Mucosa of rectum (tissue), 2 donors: Measurements from ENCODE around the gene OSTF1.

Source experiments
- H3K27ac ChIP-seq, 2 donors: one replicate each; pipeline ENCODE4 v1.7.0; 2013; ENCODE audit warnings: inconsistent platforms in 2 of 2, low read depth in 2 of 2, low read length in 2 of 2
- H3K27me3 ChIP-seq, 2 donors: one replicate each; pipeline ENCODE4 v1.7.0; 2013; ENCODE audit warnings: low read length in 2 of 2; ENCODE audit not compliant: control insufficient read depth in 2 of 2, insufficient read depth in 2 of 2
- H3K36me3 ChIP-seq, 2 donors: one replicate each; pipeline ENCODE4 v1.7.0; 2013; ENCODE audit warnings: low read length in 2 of 2; ENCODE audit not compliant: control insufficient read depth in 2 of 2, insufficient read depth in 2 of 2
- H3K4me1 ChIP-seq, 2 donors: one replicate each; pipeline ENCODE4 v1.7.0; 2013; ENCODE audit warnings: low read length in 2 of 2, mild to moderate bottlenecking in 1 of 2; ENCODE audit not compliant: control insufficient read depth in 2 of 2, insufficient read depth in 2 of 2
- H3K4me3 ChIP-seq, 2 donors: one replicate each; pipeline ENCODE4 v1.7.0; 2013; ENCODE audit warnings: low read length in 2 of 2
- H3K9ac ChIP-seq, 2 donors: one replicate each; pipeline ENCODE4 v1.7.0; 2013; ENCODE audit warnings: low read length in 2 of 2, low read depth in 1 of 2, mild to moderate bottlenecking in 1 of 2
- H3K9me3 ChIP-seq, 2 donors: one replicate each; pipeline ENCODE4 v1.7.0; 2013; ENCODE audit warnings: low read length in 2 of 2; ENCODE audit not compliant: control insufficient read depth in 2 of 2
- donor health status: healthy.
- donor health status: Normal muscosa, but diverticular disease.

OSTF1 gene

GRCh38 chr9:75084081-75084672, 4.1 kb upstream of the OSTF1 start:
- H3K4me1 ChIP-seq, result peaks cover 12 to 18% of the 10 kb centered on the region in 2 donors
- H3K9me3 ChIP-seq, result no peaks in the 10 kb centered on the region
- H3K4me3 ChIP-seq, result no peak overlapping the region
- no peaks in the 10 kb centered on the region for H3K27me3 ChIP-seq
- peak overlapping the region in 1 of 2 donors; percentile 67 for H3K27ac ChIP-seq
- H3K36me3 ChIP-seq, result peaks cover 12 to 19% of the 10 kb centered on the region in 2 donors
- H3K9ac ChIP-seq, result peak overlapping the region in 1 of 2 donors; percentile 23

DNA sequence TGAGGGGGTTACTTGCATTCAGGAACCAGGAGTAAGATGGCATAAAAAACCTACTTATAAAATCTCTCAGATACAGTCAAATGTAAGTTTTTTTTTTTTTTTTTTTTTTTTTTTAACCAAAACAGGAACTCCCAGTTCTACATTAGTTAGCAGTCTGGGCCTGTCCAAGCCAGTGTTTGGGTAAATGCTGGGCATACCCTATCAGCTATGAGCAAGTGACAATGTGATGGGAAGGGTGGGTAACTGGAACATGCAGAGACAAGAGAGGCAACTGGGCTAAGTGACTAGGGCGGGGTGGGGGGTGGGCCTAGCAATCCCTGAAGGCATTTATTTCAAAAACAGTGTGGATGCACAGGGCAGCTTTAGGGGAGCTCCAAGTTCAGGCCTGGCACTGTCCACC, 2.7 kb upstream of the OSTF1 start:
- no peaks in the 10 kb centered on the region for H3K9me3 ChIP-seq
- H3K4me3 ChIP-seq, result no peak overlapping the region
- H3K4me1 ChIP-seq, result peaks cover 18% of the 10 kb centered on the region in 2 donors
- no peak overlapping the region for H3K9ac ChIP-seq
- no peaks in the 10 kb centered on the region for H3K27me3 ChIP-seq
- peaks cover 8 to 13% of the 10 kb centered on the region in 2 donors for H3K36me3 ChIP-seq
- no peak overlapping the region for H3K27ac ChIP-seq

- Histone ChIP-seq H3K36me3 (peaks cover 5 to 8% of the 10 kb centered on the region in 2 donors), H3K9me3 (no peaks in the 10 kb centered on the region), H3K27me3 (no peaks in the 10 kb centered on the region), H3K4me1 (peaks cover 18 to 21% of the 10 kb centered on the region in 2 donors), H3K9ac (peak overlapping the region; percentile 92 to 99), H3K4me3 (peak overlapping the region; percentile 74 to 93), H3K27ac (peak overlapping the region; percentile 98 to 99)
Observed at GRCh38 chr9:75086541-75087288, 1.6 kb upstream of the OSTF1 start.

DNA sequence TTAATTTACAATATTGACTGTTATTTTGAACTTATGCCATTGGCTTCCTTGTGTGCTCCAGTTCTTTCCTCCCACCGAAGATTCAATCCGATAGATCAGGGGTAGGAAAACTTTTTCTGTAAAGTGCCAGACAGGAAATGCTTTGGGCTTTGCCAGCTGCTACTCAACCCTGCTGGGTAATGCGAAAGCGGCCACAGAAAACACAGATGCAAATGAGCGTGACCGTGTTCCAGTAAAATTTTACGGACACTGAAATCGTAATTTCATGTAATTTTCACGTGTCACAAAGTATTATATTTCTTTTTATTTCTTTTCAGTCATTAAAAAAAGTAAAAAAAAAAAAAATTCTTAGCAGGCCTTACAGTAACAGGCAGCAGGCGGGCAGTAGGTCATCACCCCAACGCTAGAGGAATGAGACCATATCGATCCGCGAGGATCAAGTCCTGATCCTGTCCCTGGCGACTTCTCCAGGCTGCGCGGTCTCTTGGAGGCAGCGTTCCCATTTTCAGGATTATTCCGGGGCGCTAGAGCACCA, 958 bp upstream of the OSTF1 start:
- Histone ChIP-seq H3K27ac (peak overlapping the region; percentile 98 to 99), H3K27me3 (no peaks in the 10 kb centered on the region), H3K4me3 (peak overlapping the region; percentile 74 to 93), H3K9ac (peak overlapping the region; percentile 92 to 99), H3K36me3 (peaks cover 0 to 4% of the 10 kb centered on the region in 2 donors), H3K4me1 (peaks cover 18 to 21% of the 10 kb centered on the region in 2 donors), H3K9me3 (no peaks in the 10 kb centered on the region)

GRCh38 chr9:75088646-75089372, 495 bp downstream of the OSTF1 start:
- H3K4me1 ChIP-seq, result peaks cover 12 to 16% of the 10 kb centered on the region in 2 donors
- no peaks in the 10 kb centered on the region for H3K9me3 ChIP-seq
- H3K27ac ChIP-seq, result peak overlapping the region; percentile 98 to 99
- H3K36me3 ChIP-seq, result no peaks in the 10 kb centered on the region
- no peaks in the 10 kb centered on the region for H3K27me3 ChIP-seq
- peak overlapping the region; percentile 86 to 96 for H3K4me3 ChIP-seq
- peak overlapping the region; percentile 83 to 97 for H3K9ac ChIP-seq

- Histone ChIP-seq H3K9ac (peak overlapping the region; percentile 83 to 97), H3K27me3 (no peaks in the 10 kb centered on the region), H3K36me3 (no peaks in the 10 kb centered on the region), H3K9me3 (no peaks in the 10 kb centered on the region), H3K4me3 (peak overlapping the region; percentile 86 to 96), H3K4me1 (peaks cover 14 to 18% of the 10 kb centered on the region in 2 donors), H3K27ac (peak overlapping the region; percentile 98 to 99)
Observed at GRCh38 chr9:75089373-75089766, 1.1 kb downstream of the OSTF1 start.

- Histone ChIP-seq H3K36me3 (no peaks in the 10 kb centered on the region), H3K9me3 (no peaks in the 10 kb centered on the region), H3K4me3 (peak overlapping the region in 1 of 2 donors; percentile 96), H3K9ac (peak overlapping the region in 1 of 2 donors; percentile 6), H3K4me1 (peaks cover 14 to 20% of the 10 kb centered on the region in 2 donors), H3K27me3 (no peaks in the 10 kb centered on the region), H3K27ac (no peak overlapping the region)
Observed at GRCh38 chr9:75090579-75090978, 2.3 kb downstream of the OSTF1 start.

DNA sequence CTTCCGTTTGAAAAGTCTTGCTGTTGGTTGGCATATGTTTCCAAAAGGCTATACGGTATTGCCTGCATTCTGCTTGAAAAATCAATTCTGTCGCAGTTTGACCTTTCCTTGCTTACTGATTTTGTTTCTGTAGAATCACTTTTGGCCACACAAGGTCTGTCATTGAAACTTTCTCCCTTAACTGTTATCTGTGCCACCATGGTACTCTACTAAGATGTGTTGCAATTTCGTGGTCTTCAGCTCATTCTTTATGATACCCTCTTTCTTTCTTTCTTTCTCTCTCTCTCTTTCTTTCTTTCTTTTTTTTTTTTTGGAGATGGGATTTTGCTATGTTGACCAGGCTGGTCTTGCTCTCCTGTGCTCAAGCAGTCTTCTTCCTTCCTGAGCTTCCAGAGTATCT, 4.5 kb downstream of the OSTF1 start:
- H3K36me3 ChIP-seq, result no peaks in the 10 kb centered on the region
- no peak overlapping the region for H3K9ac ChIP-seq
- H3K4me3 ChIP-seq, result no peak overlapping the region
- H3K27ac ChIP-seq, result no peak overlapping the region
- no peaks in the 10 kb centered on the region for H3K27me3 ChIP-seq
- peaks cover 5 to 11% of the 10 kb centered on the region in 2 donors for H3K4me1 ChIP-seq
- H3K9me3 ChIP-seq, result no peaks in the 10 kb centered on the region

DNA sequence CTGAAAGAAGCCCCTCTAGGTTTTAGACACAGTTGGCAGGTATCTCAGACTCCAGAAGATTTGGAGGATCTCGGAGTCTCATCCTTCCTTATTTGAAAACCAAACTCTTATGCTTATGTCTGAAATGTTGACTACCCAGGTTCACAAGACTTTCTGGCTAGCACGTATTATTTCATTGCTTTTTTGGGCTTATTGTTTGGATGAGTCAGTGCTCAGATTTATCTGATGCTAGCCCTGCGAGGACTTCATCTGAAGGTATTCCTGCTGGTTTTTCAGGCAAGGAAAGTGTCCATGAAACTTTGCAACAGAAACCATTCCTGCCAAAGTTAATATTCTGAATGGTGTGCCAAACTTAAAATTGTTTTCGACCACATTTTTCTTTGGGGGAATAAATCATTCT, 8.5 kb downstream of the OSTF1 start:
- Histone ChIP-seq H3K27ac (no peak overlapping the region), H3K4me1 (peaks cover 3 to 5% of the 10 kb centered on the region in 2 donors)

More for the DNA sequence above, 8.5 kb downstream of the OSTF1 start:
- H3K9me3 ChIP-seq, result no peaks in the 10 kb centered on the region
- H3K27me3 ChIP-seq, result no peaks in the 10 kb centered on the region
- H3K4me3 ChIP-seq, result no peak overlapping the region
- H3K9ac ChIP-seq, result no peak overlapping the region
- H3K36me3 ChIP-seq, result peaks cover 0 to 2% of the 10 kb centered on the region in 2 donors
